ENCODE measurements around the gene GRIP2.
A peak's percentile ranks its signal among the peaks of the same experiment; 100 is the strongest.

The GRIP2 gene

GRCh38 chr3:14538451-14539088, 1.6 kb downstream of the GRIP2 start:
- DNase-seq (ENCODE audit: low spot score) = no peak

DNA sequence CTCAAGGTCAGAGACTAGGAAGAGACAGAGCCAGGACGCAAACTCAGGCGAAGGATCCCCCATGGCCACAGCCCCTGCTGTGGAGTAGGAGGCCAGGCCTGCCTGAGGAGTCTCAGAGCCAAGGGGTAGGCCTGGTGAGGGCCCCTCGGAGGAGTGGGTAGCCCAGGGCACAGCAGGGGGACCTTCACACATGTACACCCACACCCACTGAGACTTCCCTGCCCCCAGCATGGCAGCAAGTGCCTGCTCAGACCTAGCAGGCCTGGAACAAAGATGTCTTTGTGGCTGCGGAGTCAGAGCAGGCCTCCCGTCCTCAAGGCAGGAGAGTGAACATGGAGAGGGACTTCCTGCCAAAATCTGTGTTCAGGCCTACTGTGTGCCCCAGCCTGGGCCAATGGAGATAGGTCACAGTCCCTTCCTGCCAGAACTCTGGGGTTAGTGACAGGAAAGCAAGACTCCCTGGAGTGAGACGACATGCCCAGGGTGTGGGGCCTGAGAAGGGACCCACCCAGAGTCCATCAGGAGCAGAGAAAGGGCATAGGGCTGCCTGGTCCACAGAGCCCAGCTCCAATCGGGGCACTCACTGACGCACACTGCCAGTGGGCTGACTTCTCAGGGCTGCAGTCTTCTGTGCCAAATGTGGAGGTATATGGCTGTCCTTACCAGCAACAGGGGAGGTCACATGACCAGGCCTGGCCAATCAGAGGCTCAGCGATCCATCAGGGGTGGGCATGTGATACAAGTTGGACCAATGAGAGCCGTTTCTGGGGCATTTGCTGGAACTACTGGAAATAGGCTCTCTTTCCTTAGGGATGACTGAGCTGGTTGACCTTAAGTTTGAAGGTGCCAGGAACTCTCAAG, 2.3 kb downstream of the GRIP2 start:
- no peak for DNase-seq (ENCODE audit: low spot score)

DNA sequence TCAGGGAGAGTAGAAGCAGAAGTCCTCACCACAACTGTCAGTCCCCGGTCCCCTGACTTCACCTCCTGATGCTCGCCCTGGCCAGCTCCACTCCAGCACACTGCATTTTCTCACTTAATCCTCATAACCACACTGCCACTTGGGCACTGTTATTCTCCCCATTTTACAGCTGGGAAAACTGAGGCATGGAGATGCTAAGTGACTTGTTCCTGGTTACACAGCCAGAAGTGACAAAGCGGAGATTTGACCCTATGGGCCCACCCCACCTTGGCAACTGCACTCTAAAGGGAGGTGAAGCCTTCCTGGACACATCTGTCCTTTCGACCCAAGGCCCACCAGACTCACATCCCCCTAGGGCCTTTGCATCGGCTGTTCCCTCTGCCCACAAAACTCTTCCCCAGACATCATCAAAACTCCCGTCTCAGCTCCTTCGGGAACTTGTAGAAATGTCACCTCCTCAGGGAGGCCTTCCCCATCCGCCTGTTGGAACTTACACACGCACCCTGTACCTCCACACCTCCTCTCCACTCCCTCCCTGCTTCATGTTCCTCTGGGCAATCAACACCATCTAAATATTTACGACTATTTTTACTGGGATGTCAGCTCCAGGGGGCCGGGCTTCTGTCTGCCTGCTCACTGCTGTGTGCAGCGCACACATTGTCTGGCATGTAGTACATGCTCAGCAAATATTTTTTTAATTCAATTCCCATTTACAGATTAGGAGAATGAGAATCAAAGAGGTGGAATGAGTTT, 3.1 kb downstream of the GRIP2 start:
- DNase-seq (ENCODE audit: low spot score) = no peak

- DNase-seq (ENCODE audit: low spot score) = no peak
Observed at GRCh38 chr3:14536055-14536815, 3.9 kb downstream of the GRIP2 start.

GRCh38 chr3:14535616-14536015, 4.5 kb downstream of the GRIP2 start:
- DNase-seq (ENCODE audit: low spot score) = no peak

- DNase-seq (ENCODE audit: low spot score) = no peak
Observed at GRCh38 chr3:14534516-14535191, 5.5 kb downstream of the GRIP2 start.

GRCh38 chr3:14533457-14533958, 6.6 kb downstream of the GRIP2 start:
- DNase-seq (ENCODE audit: low spot score) = no peak

- peak; percentile 80 for DNase-seq (ENCODE audit: low spot score)
Observed at GRCh38 chr3:14532691-14533456, 7.3 kb downstream of the GRIP2 start.

- no peak for DNase-seq (ENCODE audit: low spot score)
Observed at GRCh38 chr3:14531856-14532395, 8.2 kb downstream of the GRIP2 start.

- no peak for DNase-seq (ENCODE audit: low spot score)
Observed at GRCh38 chr3:14528081-14528480, 12.1 kb downstream of the GRIP2 start.

DNA sequence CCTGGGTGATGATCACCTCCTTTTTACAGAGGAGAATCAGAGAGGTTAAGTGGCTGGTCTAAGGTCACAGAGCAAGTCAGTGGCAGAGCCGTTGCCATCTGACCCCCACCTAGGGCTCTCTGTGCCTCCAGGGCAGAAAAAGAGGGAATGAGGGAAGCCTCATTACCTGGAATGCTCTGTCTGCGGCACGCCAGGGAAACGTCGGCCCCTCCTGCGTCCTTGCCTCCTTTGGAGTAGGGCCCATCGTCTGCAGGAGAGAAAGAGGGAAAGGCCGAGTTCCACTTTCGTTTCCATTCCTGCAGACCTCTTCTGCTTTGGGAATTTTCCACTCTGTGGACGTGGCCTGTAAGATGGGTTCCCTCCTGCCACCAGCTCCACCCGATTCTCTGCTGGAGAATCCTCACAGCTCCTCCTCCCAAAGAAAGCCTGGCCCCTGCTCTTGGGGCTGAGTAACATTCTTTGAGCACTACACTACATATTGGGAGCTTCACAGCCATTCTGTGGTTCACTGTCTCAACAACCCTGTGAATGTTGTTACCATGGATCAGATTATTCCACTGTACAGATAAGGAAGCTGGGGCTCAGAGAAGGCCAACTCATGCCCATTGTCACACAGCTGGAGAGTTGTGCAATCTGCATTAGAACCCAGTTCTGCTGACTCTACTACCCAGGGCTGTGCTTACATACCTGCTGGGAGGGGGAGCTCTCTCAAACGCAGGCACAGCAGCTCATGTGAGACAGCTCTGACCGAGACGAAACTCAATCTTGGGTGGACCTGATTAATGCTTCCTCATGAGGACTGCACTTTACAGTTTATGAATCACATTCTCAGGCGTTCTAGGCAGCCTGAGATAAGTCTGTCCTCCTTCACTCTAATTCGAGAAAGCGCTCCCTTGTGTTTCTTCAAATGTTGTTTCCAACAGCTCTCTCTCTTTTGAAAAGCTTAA, 14.2 kb downstream of the GRIP2 start:
- peak; percentile 5 for DNase-seq (ENCODE audit: low spot score)

- no peak for DNase-seq (ENCODE audit: low spot score)
Observed at GRCh38 chr3:14524920-14525660, 15.1 kb downstream of the GRIP2 start.

DNA sequence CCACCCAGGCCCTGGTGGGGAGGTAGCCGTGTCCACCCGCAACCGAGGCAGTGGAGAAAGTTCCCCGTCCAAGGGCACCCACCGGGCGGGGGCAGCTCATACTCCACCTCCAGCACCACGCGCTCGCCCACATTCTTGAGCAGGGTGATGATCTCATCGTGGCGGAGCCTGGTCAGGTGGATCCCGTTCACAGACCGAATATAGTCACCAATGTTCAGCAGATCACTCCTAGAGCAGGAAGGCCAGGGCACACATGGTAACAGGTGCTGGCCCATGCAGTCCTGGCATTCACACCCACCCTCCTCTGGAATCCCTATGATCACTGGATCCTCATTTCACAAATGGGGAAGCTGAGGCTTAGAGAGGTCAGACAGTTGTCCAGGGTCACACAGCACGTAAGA, 15.8 kb downstream of the GRIP2 start:
- DNase-seq (ENCODE audit: low spot score) = no peak

DNA sequence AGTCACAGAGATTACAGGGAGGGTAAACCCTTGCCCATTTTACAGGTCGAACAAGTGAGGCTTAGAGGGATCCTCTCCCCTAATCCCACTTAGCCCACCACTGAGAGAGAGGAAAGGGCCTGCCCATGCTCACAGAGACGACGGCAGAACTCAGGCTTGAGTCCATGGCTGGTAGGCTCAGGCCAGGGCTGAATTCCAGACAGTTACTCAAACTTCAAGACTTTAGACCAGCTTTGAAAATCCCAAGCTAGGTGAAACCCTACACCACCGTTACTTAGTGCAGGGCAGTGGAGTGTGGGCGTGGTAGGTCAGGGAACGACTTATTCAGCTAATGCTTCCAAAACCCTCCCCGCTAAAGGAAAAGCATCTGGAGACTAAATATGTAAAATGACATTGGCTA, 16.4 kb downstream of the GRIP2 start:
- DNase-seq (ENCODE audit: low spot score) = no peak

GRCh38 chr3:14522768-14523167, 17.4 kb downstream of the GRIP2 start:
- no peak for DNase-seq (ENCODE audit: low spot score)

DNA sequence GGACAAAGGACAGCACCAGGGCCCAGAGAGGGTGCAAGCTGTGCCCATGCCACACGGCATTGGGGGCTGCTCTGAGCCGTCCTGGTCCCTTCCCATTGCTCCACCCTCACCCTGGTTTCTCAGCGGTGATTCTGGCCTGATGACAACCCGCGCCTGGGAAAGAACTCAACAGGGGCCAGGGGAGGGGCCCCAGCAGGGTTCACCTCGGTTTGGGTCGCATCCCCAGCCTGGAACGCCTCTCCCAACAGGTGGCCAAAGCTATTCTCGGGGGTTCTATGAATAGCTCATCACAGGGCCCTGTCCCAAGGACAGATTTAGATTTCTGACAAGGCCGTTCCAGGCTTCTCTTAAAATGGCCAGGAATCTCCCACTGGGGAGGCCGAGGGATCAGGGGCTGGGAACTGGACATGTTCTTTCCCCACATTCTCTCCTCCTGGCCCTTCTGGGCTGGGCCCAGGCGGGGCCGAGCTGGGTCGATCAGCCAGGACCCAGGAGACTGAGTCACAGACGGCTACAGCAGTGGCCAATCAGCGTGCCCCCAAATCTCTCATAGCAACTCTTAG, 17.9 kb downstream of the GRIP2 start:
- DNase-seq (ENCODE audit: low spot score) = no peak

- no peak for DNase-seq (ENCODE audit: low spot score)
Observed at GRCh38 chr3:14521611-14522010, 18.5 kb downstream of the GRIP2 start.

DNA sequence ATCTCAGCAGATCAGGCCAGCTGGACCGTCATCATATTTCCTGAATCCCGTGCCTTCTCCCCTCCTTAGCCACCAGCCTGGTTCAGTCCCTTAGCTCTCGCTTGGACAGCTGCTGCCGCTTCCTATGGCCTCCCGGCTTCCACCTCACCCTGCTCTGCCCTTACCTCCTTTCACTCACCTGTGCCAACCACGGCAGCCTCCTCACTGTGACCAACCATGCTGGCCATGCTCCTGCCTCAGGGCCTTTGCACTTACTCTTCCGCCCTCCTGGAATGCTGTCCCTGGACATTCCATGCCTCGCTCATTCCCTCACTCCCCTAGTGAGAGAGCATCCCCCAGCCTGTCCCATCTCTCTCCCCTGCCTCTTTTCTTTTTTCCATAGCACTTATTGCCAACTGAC, 19.2 kb downstream of the GRIP2 start:
- no peak for DNase-seq (ENCODE audit: low spot score)

Data from LoVo (cell line).